Hepatocyte (in vitro differentiated cells): ENCODE results near the gene IFNL1. TPM values are rescaled to one million over a fixed set of nuclear protein-coding genes. Genes with fewer than 3 reads are reported as not detected.
A peak's percentile ranks its signal among the peaks of the same experiment; 100 is the strongest.

ENCODE experiments used
- DNase-seq: peaks from one replicate; pipeline ENCODE4 v3.0.0-alpha.2; 2016; ENCODE audit warnings: low spot score
- H2AFZ ChIP-seq: fragments of 200-600 bp; sonication (generic); 2 replicates; pipeline ENCODE4 v1.6.0; 2016; ENCODE audit warnings: antibody characterized with exemption, mild to moderate bottlenecking
- H3K27ac ChIP-seq: fragments of 200-600 bp; sonication (generic); 2 replicates; pipeline ENCODE4 v1.5.1; 2016; ENCODE audit warnings: mild to moderate bottlenecking
- H3K27me3 ChIP-seq: fragments of 200-600 bp; sonication (generic); 2 replicates; pipeline ENCODE4 v1.6.1; 2016
- H3K36me3 ChIP-seq: fragments of 200-600 bp; sonication (generic); replicated peaks from 2 replicates; pipeline ENCODE4 v1.5.1; 2016; ENCODE audit warnings: low read depth; ENCODE audit not compliant: insufficient read depth
- H3K4me1 ChIP-seq: fragments of 200-600 bp; sonication (generic); 2 replicates; pipeline ENCODE4 v1.5.1; 2016; ENCODE audit warnings: mild to moderate bottlenecking, moderate library complexity; ENCODE audit not compliant: insufficient read depth
- H3K4me2 ChIP-seq: fragments of 200-600 bp; sonication (generic); 2 replicates; pipeline ENCODE4 v1.6.0; 2016
- H3K4me3 ChIP-seq: fragments of 200-600 bp; sonication (generic); 2 replicates; pipeline ENCODE4 v1.5.1; 2016; ENCODE audit warnings: mild to moderate bottlenecking
- H3K79me2 ChIP-seq: fragments of 200-600 bp; sonication (generic); 2 replicates; pipeline ENCODE4 v1.6.0; 2017; ENCODE audit warnings: mild to moderate bottlenecking
- H3K9me2 ChIP-seq: fragments of 200-600 bp; sonication (generic); replicated peaks from 2 replicates; pipeline ENCODE4 v1.6.0; 2017; ENCODE audit warnings: mild to moderate bottlenecking; ENCODE audit not compliant: insufficient read depth
- H3K9me3 ChIP-seq: fragments of 200-600 bp; sonication (generic); 2 replicates; pipeline ENCODE4 v1.5.1; 2016; ENCODE audit warnings: low read depth, mild to moderate bottlenecking
- H4K20me1 ChIP-seq: fragments of 200-600 bp; sonication (generic); 2 replicates; pipeline ENCODE4 v1.6.0; 2016; ENCODE audit warnings: mild to moderate bottlenecking; ENCODE audit not compliant: insufficient read depth, poor library complexity, severe bottlenecking
- CTCF ChIP-seq: fragments of 200-600 bp; sonication (generic); IDR thresholded peaks from 2 replicates; pipeline ENCODE4 v1.5.1; 2016; ENCODE audit warnings: antibody characterized with exemption, mild to moderate bottlenecking; ENCODE audit not compliant: poor library complexity
- EZH2 ChIP-seq: fragments of 200-600 bp; sonication (generic); IDR thresholded peaks from 2 replicates; pipeline ENCODE4 v1.6.1; 2016; ENCODE audit warnings: antibody characterized with exemption, mild to moderate bottlenecking, borderline replicate concordance
- EZH2phosphoT487 ChIP-seq: fragments of 200-600 bp; sonication (generic); IDR thresholded peaks from one replicate; pipeline ENCODE4 v1.6.1; 2018; ENCODE audit warnings: antibody characterized with exemption, mild to moderate bottlenecking, low read depth, moderate library complexity; ENCODE audit not compliant: unreplicated experiment, severe bottlenecking
- WGBS: methylation state at CpG from one replicate; pipeline ENCODE4 v1.1.6; 2016; ENCODE audit warnings: low lambda C conversion rate; ENCODE audit errors: missing lambda C conversion rate; 5-methylcytosine and 5-hydroxymethylcytosine counted together
- polyA plus RNA-seq: library from polyadenylated mRNA; unstranded; fragments of >200 nt; fragmentation: Nextera tagmentation; extraction: Ambion mirVana; gene quantifications from 2 replicates; pipeline ENCODE4 v1.2.1, GENCODE V29; 2016
- total RNA-seq: library from RNA; depleted of rRNA; stranded (reverse); fragments of >200 nt; gene quantifications from 2 replicates; pipeline ENCODE4 v1.2.3, GENCODE V29; 2014

The IFNL1 gene
- total and polyA plus RNA-seq, 2 experiments from 2014 or later, result not detected

- Histone ChIP-seq H2AFZ (no peak overlapping the region), H3K27me3 (no peaks in the 10 kb centered on the region), H3K9me2 (no peaks in the 10 kb centered on the region), H3K4me2 (peak overlapping the region; percentile 44), H3K4me1 (no peaks in the 10 kb centered on the region), H3K4me3 (no peak overlapping the region), H3K27ac (peak overlapping the region; percentile 46), H3K79me2 (no peaks in the 10 kb centered on the region), H3K9me3 (no peaks in the 10 kb centered on the region), H3K36me3 (no peaks in the 10 kb centered on the region), H4K20me1 (no peaks in the 10 kb centered on the region)
- DNase-seq, result peak; percentile 68
- WGBS, result 65% methylated on average over 7 of the region's 7 CpGs
- TF ChIP-seq CTCF (no peak), EZH2phosphoT487 (no peak), EZH2 (no peak)
These were observed 18.6 kb upstream of the IFNL1 start for GRCh38 chr19:39277598-39277997.

- H3K9me2 ChIP-seq, result no peaks in the 10 kb centered on the region
- no peak overlapping the region for H3K4me3 ChIP-seq
- no peak overlapping the region for H3K4me2 ChIP-seq
- H3K27me3 ChIP-seq, result peaks cover 2% of the 10 kb centered on the region
- no peak overlapping the region for H2AFZ ChIP-seq
- no peaks in the 10 kb centered on the region for H3K4me1 ChIP-seq
- H3K27ac ChIP-seq, result no peak overlapping the region
- H4K20me1 ChIP-seq, result no peaks in the 10 kb centered on the region
- no peaks in the 10 kb centered on the region for H3K79me2 ChIP-seq
- WGBS, result 76% methylated on average over 1 of the region's 1 CpG
- H3K36me3 ChIP-seq, result no peaks in the 10 kb centered on the region
- TF ChIP-seq EZH2 (no peak), EZH2phosphoT487 (no peak), CTCF (no peak)
- DNase-seq, result no peak
- H3K9me3 ChIP-seq, result no peaks in the 10 kb centered on the region
These were observed 14.2 kb upstream of the IFNL1 start for GRCh38 chr19:39282021-39282420.

- Histone ChIP-seq H2AFZ (no peak overlapping the region), H3K9me3 (no peaks in the 10 kb centered on the region), H3K27me3 (peaks cover 4% of the 10 kb centered on the region), H3K9me2 (no peaks in the 10 kb centered on the region), H3K27ac (no peak overlapping the region), H3K4me3 (no peak overlapping the region), H4K20me1 (no peaks in the 10 kb centered on the region), H3K79me2 (no peaks in the 10 kb centered on the region), H3K36me3 (no peaks in the 10 kb centered on the region), H3K4me2 (no peak overlapping the region), H3K4me1 (no peaks in the 10 kb centered on the region)
- no peak for TF ChIP-seq EZH2
- no peak for TF ChIP-seq CTCF
- TF ChIP-seq EZH2phosphoT487, result no peak
- WGBS, result 95% methylated on average over 1 of the region's 1 CpG
- DNase-seq, result no peak
These were observed 12.2 kb upstream of the IFNL1 start for GRCh38 chr19:39284032-39284431.

GRCh38 chr19:39293394-39293793 is 2.8 kb upstream of the IFNL1 start:
- H3K4me3 ChIP-seq, result no peak overlapping the region
- H3K36me3 ChIP-seq, result no peaks in the 10 kb centered on the region
- DNase-seq, result no peak
- no peaks in the 10 kb centered on the region for H3K9me3 ChIP-seq
- H3K9me2 ChIP-seq, result no peaks in the 10 kb centered on the region
- H3K4me1 ChIP-seq, result no peaks in the 10 kb centered on the region
- no peak overlapping the region for H3K4me2 ChIP-seq
- H3K79me2 ChIP-seq, result no peaks in the 10 kb centered on the region
- 73% methylated on average over 4 of the region's 4 CpGs for whole genome bisulfite sequencing
- H3K27ac ChIP-seq, result no peak overlapping the region
- no peaks in the 10 kb centered on the region for H4K20me1 ChIP-seq
- no peak for TF ChIP-seq CTCF
- no peak for TF ChIP-seq EZH2
- no peak for TF ChIP-seq EZH2phosphoT487
- no peak overlapping the region for H2AFZ ChIP-seq
- H3K27me3 ChIP-seq, result peaks cover 16% of the 10 kb centered on the region
